HFF-Myc (cell line): ENCODE data around the gene TGM4.

Experiments used
- DNase-seq: peaks from one replicate; pipeline ENCODE4 v3.0.0-alpha.2; 2011; ENCODE audit warnings: low read depth; ENCODE audit errors: extremely low read depth
- H3K4me3 ChIP-seq: replicated peaks from 2 replicates; pipeline ENCODE4 v1.5.1; 2011; ENCODE audit warnings: low read depth, mild to moderate bottlenecking, control low read depth, low read length
- CTCF ChIP-seq: IDR thresholded peaks from 2 replicates; pipeline ENCODE4 v1.5.1; 2012; ENCODE audit warnings: mild to moderate bottlenecking, low read depth, low read length, control low read depth; ENCODE audit errors: missing control alignments

Gene TGM4

GRCh38 chr3:44903314-44903713 is 28.9 kb downstream of the TGM4 start:
- H3K4me3 ChIP-seq: no peak overlapping the region
- no peak for TF ChIP-seq CTCF
- DNase-seq: no peak

- no peak for TF ChIP-seq CTCF
- DNase-seq: no peak
- no peak overlapping the region for H3K4me3 ChIP-seq
Measured at GRCh38 chr3:44903751-44904150, 29.3 kb downstream of the TGM4 start.

- no peak for TF ChIP-seq CTCF
- no peak for DNase-seq
- H3K4me3 ChIP-seq: no peak overlapping the region
Measured at GRCh38 chr3:44905446-44906157, 31.2 kb downstream of the TGM4 start.

- no peak for TF ChIP-seq CTCF
- no peak for DNase-seq
- H3K4me3 ChIP-seq: no peak overlapping the region
Measured at GRCh38 chr3:44906997-44907396, 32.6 kb downstream of the TGM4 start.

- TF ChIP-seq CTCF: no peak
- H3K4me3 ChIP-seq: no peak overlapping the region
- DNase-seq: no peak
Measured at GRCh38 chr3:44907612-44908011, 33.2 kb downstream of the TGM4 start.

- DNase-seq: no peak
- no peak for TF ChIP-seq CTCF
- H3K4me3 ChIP-seq: no peak overlapping the region
Measured at GRCh38 chr3:44909063-44909462, 34.7 kb downstream of the TGM4 start.

- H3K4me3 ChIP-seq: no peak overlapping the region
- no peak for DNase-seq
- TF ChIP-seq CTCF: no peak
Measured at GRCh38 chr3:44910693-44911092, 36.3 kb downstream of the TGM4 start.
